Osteoblast (primary cell): ENCODE data around the gene SOWAHB. TPM values are rescaled to one million over a fixed set of nuclear protein-coding genes. Genes with fewer than 3 reads are reported as not detected.

Experiments used
- DNase-seq: peaks from one replicate; pipeline ENCODE4 v3.0.0; 2011; ENCODE audit warnings: low spot score, mixed read lengths; ENCODE audit not compliant: insufficient read length; ENCODE audit errors: missing footprints
- H2AFZ ChIP-seq: 2 replicates; pipeline ENCODE4 v1.6.0; 2011; ENCODE audit warnings: mild to moderate bottlenecking, low read length
- H3K27ac ChIP-seq: 2 replicates; pipeline ENCODE4 v1.5.1; 2011; ENCODE audit warnings: mild to moderate bottlenecking, low read depth, low read length, moderate library complexity
- H3K27me3 ChIP-seq: 2 replicates; pipeline ENCODE4 v1.6.0; 2012; ENCODE audit warnings: mild to moderate bottlenecking, control low read depth, inconsistent platforms, low read length, moderate library complexity; ENCODE audit not compliant: insufficient read depth
- H3K36me3 ChIP-seq: 2 replicates; pipeline ENCODE4 v1.5.1; 2011; ENCODE audit warnings: mild to moderate bottlenecking, low read length, control low read depth, moderate library complexity; ENCODE audit not compliant: insufficient read depth
- H3K4me1 ChIP-seq: 2 replicates; pipeline ENCODE4 v1.5.1; 2011; ENCODE audit warnings: mild to moderate bottlenecking, low read length, control low read depth, moderate library complexity; ENCODE audit not compliant: insufficient read depth
- H3K4me2 ChIP-seq: 2 replicates; pipeline ENCODE4 v1.6.0; 2011; ENCODE audit warnings: mild to moderate bottlenecking, low read length; ENCODE audit not compliant: insufficient read depth
- H3K4me3 ChIP-seq: fragments of 200-600 bp; sonication (generic); 3 replicates; pipeline ENCODE4 v1.5.1; 2012; ENCODE audit warnings: mild to moderate bottlenecking, low read length, inconsistent platforms; ENCODE audit not compliant: insufficient read depth
- H3K79me2 ChIP-seq: 2 replicates; pipeline ENCODE4 v1.6.0; 2012; ENCODE audit warnings: mild to moderate bottlenecking, low read length, control low read depth, inconsistent platforms; ENCODE audit not compliant: insufficient read depth
- H3K9me3 ChIP-seq: 2 replicates; pipeline ENCODE4 v1.5.1; 2011; ENCODE audit warnings: low read depth, low read length, control low read depth
- H4K20me1 ChIP-seq: 2 replicates; pipeline ENCODE4 v1.6.0; 2012; ENCODE audit warnings: mild to moderate bottlenecking, low read length, control low read depth; ENCODE audit not compliant: insufficient read depth
- CTCF ChIP-seq: IDR thresholded peaks from 2 replicates; pipeline ENCODE4 v1.5.1; 2011; ENCODE audit warnings: mild to moderate bottlenecking, low read depth, low read length, moderate library complexity; ENCODE audit errors: extremely low read depth
- total RNA-seq: library from RNA; depleted of rRNA; stranded (reverse); fragments of >200 nt; gene quantifications from 2 replicates; pipeline ENCODE4 v1.2.3, GENCODE V29; 2012

Gene SOWAHB
- total RNA-seq, 1 donor, result under 0.01 TPM

GRCh38 chr4:76886848-76887441 is 11.0 kb downstream of the SOWAHB start:
- H3K27ac ChIP-seq, result no peak overlapping the region
- no peak overlapping the region for H3K4me3 ChIP-seq
- no peaks in the 10 kb centered on the region for H3K79me2 ChIP-seq
- H2AFZ ChIP-seq, result no peak overlapping the region
- H4K20me1 ChIP-seq, result no peaks in the 10 kb centered on the region
- no peak overlapping the region for H3K4me2 ChIP-seq
- no peaks in the 10 kb centered on the region for H3K36me3 ChIP-seq
- no peak for TF ChIP-seq CTCF
- peaks cover 11% of the 10 kb centered on the region for H3K27me3 ChIP-seq
- DNase-seq, result no peak
- H3K4me1 ChIP-seq, result no peaks in the 10 kb centered on the region
- H3K9me3 ChIP-seq, result no peaks in the 10 kb centered on the region

DNA sequence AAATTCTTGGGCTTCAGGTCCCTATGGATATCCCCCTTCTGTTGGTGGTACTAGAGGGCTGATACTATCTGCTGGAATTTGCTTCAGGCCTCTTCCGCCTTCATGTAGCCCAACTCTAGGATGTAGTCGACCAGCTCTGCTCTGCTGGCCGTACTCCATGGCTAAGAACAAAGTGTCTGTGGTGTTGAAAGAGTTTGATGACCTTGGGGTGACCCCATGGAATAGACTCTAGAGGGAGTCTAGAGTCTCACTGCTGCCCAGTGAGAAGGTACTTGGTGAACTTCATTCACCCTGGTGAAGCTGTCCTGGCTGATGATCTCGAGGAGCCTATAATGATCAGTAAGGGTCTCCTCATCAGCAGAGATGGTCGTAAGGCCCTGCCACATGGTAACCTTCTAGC is 11.7 kb downstream of the SOWAHB start:
- Histone ChIP-seq H3K9me3 (no peaks in the 10 kb centered on the region), H3K27ac (no peak overlapping the region), H4K20me1 (no peaks in the 10 kb centered on the region), H3K27me3 (peaks cover 5% of the 10 kb centered on the region), H3K36me3 (no peaks in the 10 kb centered on the region), H2AFZ (no peak overlapping the region), H3K4me2 (no peak overlapping the region), H3K4me1 (no peaks in the 10 kb centered on the region), H3K4me3 (no peak overlapping the region), H3K79me2 (no peaks in the 10 kb centered on the region)
- no peak for TF ChIP-seq CTCF
- no peak for DNase-seq

- H3K27me3 ChIP-seq, result no peaks in the 10 kb centered on the region
- no peaks in the 10 kb centered on the region for H4K20me1 ChIP-seq
- H3K36me3 ChIP-seq, result no peaks in the 10 kb centered on the region
- no peaks in the 10 kb centered on the region for H3K79me2 ChIP-seq
- TF ChIP-seq CTCF, result no peak
- no peak overlapping the region for H3K4me2 ChIP-seq
- H3K9me3 ChIP-seq, result no peaks in the 10 kb centered on the region
- no peak overlapping the region for H3K4me3 ChIP-seq
- no peak for DNase-seq
- H2AFZ ChIP-seq, result no peak overlapping the region
- no peak overlapping the region for H3K27ac ChIP-seq
- H3K4me1 ChIP-seq, result no peaks in the 10 kb centered on the region
Measured at GRCh38 chr4:76883147-76883546, 14.8 kb downstream of the SOWAHB start.

GRCh38 chr4:76882630-76883029 is 15.3 kb downstream of the SOWAHB start:
- H3K9me3 ChIP-seq, result no peaks in the 10 kb centered on the region
- no peaks in the 10 kb centered on the region for H3K27me3 ChIP-seq
- H3K79me2 ChIP-seq, result no peaks in the 10 kb centered on the region
- H2AFZ ChIP-seq, result no peak overlapping the region
- no peak overlapping the region for H3K4me2 ChIP-seq
- no peaks in the 10 kb centered on the region for H3K4me1 ChIP-seq
- no peak overlapping the region for H3K27ac ChIP-seq
- no peaks in the 10 kb centered on the region for H4K20me1 ChIP-seq
- no peak for DNase-seq
- H3K4me3 ChIP-seq, result no peak overlapping the region
- TF ChIP-seq CTCF, result no peak
- H3K36me3 ChIP-seq, result no peaks in the 10 kb centered on the region
